ENCODE data around the gene EIF6.
"Not testable (repeated sequence)": the region's sequence is repeated elsewhere in the genome, so short reads cannot be mapped to it uniquely, and the experiment has no call there.

- not testable (repeated sequence) for TF ChIP-seq EZH2 (IDR thresholded peaks at IDR 0.05; ENCODE audit: borderline replicate concordance, low read depth, low read length, poor library complexity, severe bottlenecking); CTCF (conservative IDR thresholded peaks at IDR 0.05; ENCODE audit: low read depth, low read length)
Observed at GRCh38 chr20:35262731-35263531, 21.6 kb downstream of the EIF6 start.
